HepG2 (cell line): ENCODE results near the gene KDM8. TPM values are rescaled to one million over a fixed set of nuclear protein-coding genes. Genes with fewer than 3 reads are reported as not detected.

Experiments used
- ATAC-seq: fragments of 200-7000 bp; cut with Tn5 transposase; 3 replicates; pipeline ENCODE4 v1.9.1; 2020; ENCODE audit warnings: mild to moderate bottlenecking, moderate library complexity
- BruUV-seq: library from RNA; stranded (reverse); fragments of 400-500 nt; replicated peaks from 2 replicates; lab custom pipeline; 2021; lab: Mats Ljungman, UMichigan
- CTCF ChIA-PET: fragments of 300-600 bp; formaldehyde crosslinking; extraction: SDS; loops from one replicate; lab custom pipeline; 2021; ENCODE audit warnings: low total read pairs, inconsistent platforms, low intra/inter-chr PET ratio; lab: Yijun Ruan, JAX
- POLR2A ChIA-PET: fragments of 350-600 bp; sonication (Branson Sonifier 250); formaldehyde crosslinking; loops from one replicate; lab custom pipeline; 2020; ENCODE audit warnings: antibody characterized with exemption, inconsistent platforms; lab: Yijun Ruan, JAX
- DNase-seq: peaks from one replicate; pipeline ENCODE4 v3.0.0-alpha.2; 2015; ENCODE audit warnings: low spot score
- FAIRE-seq: peaks from 3 replicates; lab custom pipeline; 2011; peaks lifted over from hg19 to GRCh38; lab: Jason Lieb, UNC
- H2AFZ ChIP-seq: one replicate; pipeline ENCODE4 v1.6.1; 2011; ENCODE audit warnings: low read length, inconsistent platforms
- H3K27ac ChIP-seq: fragments of 300-600 bp; 3 replicates; pipeline ENCODE4 v1.8.0; 2011; ENCODE audit warnings: mixed run types, mild to moderate bottlenecking, mixed read lengths, low read length, inconsistent platforms; ENCODE audit not compliant: insufficient read depth; ENCODE audit errors: extremely low read length
- H3K27me3 ChIP-seq, 2 experiments: fragments of 200-600 bp in 1 of 2; 2 replicates in 1 of 2; 3 replicates in 1 of 2; pipeline versions ENCODE4 v1.6.0 to v1.8.0; 2011; ENCODE audit warnings: low read length in 2 of 2, mild to moderate bottlenecking in 2 of 2, moderate library complexity in 2 of 2, inconsistent platforms in 1 of 2; ENCODE audit not compliant: insufficient read depth in 2 of 2, control insufficient read depth in 1 of 2
- H3K36me3 ChIP-seq, 2 experiments: fragments of 200-600 bp in 1 of 2; replicated peaks in 1 of 2; 2 replicates in 1 of 2; 3 replicates in 1 of 2; pipeline versions ENCODE4 v1.5.1 to v1.8.0; 2011; ENCODE audit warnings: low read length in 2 of 2, inconsistent platforms in 1 of 2; ENCODE audit not compliant: insufficient read depth in 2 of 2, control insufficient read depth in 1 of 2
- H3K4me1 ChIP-seq: 2 replicates; pipeline ENCODE4 v1.5.1; 2012; ENCODE audit warnings: low read length, inconsistent platforms; ENCODE audit not compliant: insufficient read depth
- H3K4me2 ChIP-seq: 2 replicates; pipeline ENCODE4 v1.6.0; 2011; ENCODE audit warnings: low read depth, low read length, inconsistent platforms
- H3K4me3 ChIP-seq, 3 experiments: fragments of 200-600 bp in 1 of 3; sonication (generic), shearing (Covaris generic) in 1 of 3; replicated peaks in 1 of 3; 2 replicates each; pipeline ENCODE4 v1.5.1; 2011 to 2016; ENCODE audit warnings: low read length in 3 of 3, inconsistent platforms in 2 of 3, low read depth in 2 of 3, mild to moderate bottlenecking in 2 of 3, control low read depth in 1 of 3, mixed read lengths in 1 of 3; ENCODE audit not compliant: insufficient read depth in 1 of 3
- H3K79me2 ChIP-seq: one replicate; pipeline ENCODE4 v1.6.1; 2011; ENCODE audit warnings: low read length, inconsistent platforms; ENCODE audit not compliant: insufficient read depth
- H3K9ac ChIP-seq: 2 replicates; pipeline ENCODE4 v1.6.0; 2011; ENCODE audit warnings: mild to moderate bottlenecking, low read depth, low read length, inconsistent platforms; ENCODE audit not compliant: insufficient read depth
- H3K9me3 ChIP-seq: 2 replicates; pipeline ENCODE4 v1.5.1; 2012; ENCODE audit warnings: mild to moderate bottlenecking, low read length
- H4K20me1 ChIP-seq: 2 replicates; pipeline ENCODE4 v1.6.0; 2011; ENCODE audit warnings: inconsistent platforms, mild to moderate bottlenecking, low read length, moderate library complexity; ENCODE audit not compliant: insufficient read depth
- ATM ChIP-seq: fragments of 450-650 bp; IDR thresholded peaks from 2 replicates; pipeline ENCODE4 v1.7.1; 2017; ENCODE audit warnings: mild to moderate bottlenecking, borderline replicate concordance
- CBFB ChIP-seq: sonication (generic); formaldehyde crosslinking; IDR thresholded peaks from 2 replicates; pipeline ENCODE4 v1.4.0; 2020; ENCODE audit warnings: missing genetic modification reagents
- CC2D1A ChIP-seq: sonication (generic); formaldehyde crosslinking; IDR thresholded peaks from 2 replicates; pipeline ENCODE4 v1.8.1; 2023; ENCODE audit warnings: mild to moderate bottlenecking, missing genetic modification reagents
- HDAC1 ChIP-seq: sonication (generic); formaldehyde crosslinking; IDR thresholded peaks from 2 replicates; pipeline ENCODE4 v1.5.1; 2020; ENCODE audit warnings: mild to moderate bottlenecking, missing genetic modification reagents
- NCOR1 ChIP-seq: fragments of 200-600 bp; sonication (generic); IDR thresholded peaks from 2 replicates; pipeline ENCODE4 v1.7.0; 2017; ENCODE audit warnings: antibody characterized with exemption, low read length, borderline replicate concordance
- PLSCR1 ChIP-seq: sonication (generic); formaldehyde crosslinking; IDR thresholded peaks from 2 replicates; pipeline ENCODE4 v1.5.0; 2020; ENCODE audit warnings: missing genetic modification reagents, mild to moderate bottlenecking, borderline replicate concordance
- SRY ChIP-seq: sonication (generic); formaldehyde crosslinking; IDR thresholded peaks from 2 replicates; pipeline ENCODE4 v1.8.0; 2022; ENCODE audit warnings: mild to moderate bottlenecking, missing genetic modification reagents
- ZBTB1 ChIP-seq: sonication (generic); formaldehyde crosslinking; IDR thresholded peaks from 2 replicates; pipeline ENCODE4 v1.4.0; 2020; ENCODE audit warnings: missing genetic modification reagents, borderline replicate concordance
- ZEB1 ChIP-seq: IDR thresholded peaks from 2 replicates; pipeline ENCODE4 v1.6.1; 2012; ENCODE audit warnings: mild to moderate bottlenecking, low read depth, inconsistent platforms; ENCODE audit not compliant: insufficient replicate concordance
- ZKSCAN1 ChIP-seq: fragments of 150-350 bp; IDR thresholded peaks from 2 replicates; pipeline ENCODE4 v1.6.1; 2014; ENCODE audit warnings: low read length
- ZMYM2 ChIP-seq: sonication (generic); formaldehyde crosslinking; IDR thresholded peaks from 2 replicates; pipeline ENCODE4 v1.8.0; 2022; ENCODE audit warnings: mild to moderate bottlenecking, missing genetic modification reagents
- ZNF296 ChIP-seq: sonication (generic); formaldehyde crosslinking; conservative IDR thresholded peaks from 2 replicates; pipeline ENCODE4 v1.5.0; 2020; ENCODE audit warnings: mild to moderate bottlenecking, missing genetic modification reagents
- ZNF333 ChIP-seq: sonication (generic); formaldehyde crosslinking; IDR thresholded peaks from 2 replicates; pipeline ENCODE4 v1.4.0; 2020; ENCODE audit warnings: mild to moderate bottlenecking, missing genetic modification reagents, borderline replicate concordance
- ZNF33B ChIP-seq: sonication (generic); formaldehyde crosslinking; IDR thresholded peaks from 2 replicates; pipeline ENCODE4 v1.5.1; 2020; ENCODE audit warnings: mild to moderate bottlenecking, missing genetic modification reagents
- ZNF484 ChIP-seq: sonication (generic); formaldehyde crosslinking; IDR thresholded peaks from 2 replicates; pipeline ENCODE4 v1.5.1; 2020; ENCODE audit warnings: mild to moderate bottlenecking, low read depth, missing genetic modification reagents, borderline replicate concordance
- ZNF552 ChIP-seq: sonication (generic); formaldehyde crosslinking; IDR thresholded peaks from 2 replicates; pipeline ENCODE4 v1.9.0; 2022; ENCODE audit warnings: missing genetic modification reagents, mild to moderate bottlenecking, borderline replicate concordance
- ZNF770 ChIP-seq: sonication (generic); formaldehyde crosslinking; IDR thresholded peaks from 2 replicates; pipeline ENCODE4 v1.5.0; 2020; ENCODE audit warnings: mild to moderate bottlenecking, missing genetic modification reagents
- ZNF780A ChIP-seq: sonication (generic); formaldehyde crosslinking; IDR thresholded peaks from 2 replicates; pipeline ENCODE4 v1.8.0; 2022; ENCODE audit warnings: mild to moderate bottlenecking, missing genetic modification reagents, moderate library complexity
- WGBS: methylation state at CpG from one replicate; pipeline ENCODE4 v1.1.6; 2017; ENCODE audit warnings: low lambda C conversion rate; 5-methylcytosine and 5-hydroxymethylcytosine counted together
- in situ Hi-C: cut with HindIII; loops from 2 replicates; pipeline ENCODE4 v1.10.0; 2017; ENCODE audit warnings: low pct_unique_long_range_greater_than_20kb; ENCODE audit not compliant: extremely low pct_ligation_motif_present
- intact Hi-C: fragments of 100-400 bp; cut with micrococcal nuclease; formaldehyde crosslinking; loops from one replicate; pipeline ENCODE4 v1.10.0; 2022; ENCODE audit not compliant: unreplicated experiment
- polyA plus RNA-seq, 8 experiments: library from polyadenylated mRNA; depleted of rRNA in 3 of 8; stranded (reverse) in 7 of 8; unstranded in 1 of 8; fragments of >200 nt; fragmentation: Illumina TruSeq in 4 of 8; extraction: Trizol in 4 of 8; gene quantifications; 2 replicates each; pipeline versions ENCODE4 v1.2.1 to v1.2.3, GENCODE V29; 2011 to 2016; ENCODE audit warnings: low read depth in 4 of 8, missing spikeins in 1 of 8, mixed read lengths in 1 of 8; ENCODE audit not compliant: insufficient read depth in 1 of 8
- total RNA-seq, 5 experiments: library from RNA; depleted of rRNA; stranded (reverse); fragments of >200 nt; fragmentation: Illumina TruSeq; extraction: Trizol; gene quantifications; 2 replicates each; pipeline ENCODE4 v1.2.3, GENCODE V29; 2016; ENCODE audit warnings: low read depth in 1 of 5

The KDM8 gene
- total and polyA plus RNA-seq, 2 of the 13 experiments (the other 11 are each of a cell fraction or from before 2014, with no cell fraction given): 3.3 to 8.6 TPM

- Histone ChIP-seq H3K79me2 (no peaks in the 10 kb centered on the region), H3K4me3 (no peak overlapping the region), H3K4me1 (peaks cover 10% of the 10 kb centered on the region; the same call in 1 of the 2 replicates), H3K36me3 (no peaks in the 10 kb centered on the region), H3K4me2 (no peak overlapping the region), H3K9ac (no peak overlapping the region), H3K9me3 (no peaks in the 10 kb centered on the region), H2AFZ (no peak overlapping the region), H3K27me3 (peaks cover 0 to 6% of the 10 kb centered on the region in 2 experiments; a peak in 1 of 5 replicates), H4K20me1 (no peaks in the 10 kb centered on the region), H3K27ac (no peak overlapping the region)
- intact Hi-C loops: no loop called here
- TF ChIP-seq ZNF770 (CRISPR knock-in tag) (no peak), ZNF484 (CRISPR knock-in tag) (no peak), ZMYM2 (CRISPR knock-in tag) (no peak), HDAC1 (CRISPR knock-in tag) (no peak), ZNF33B (CRISPR knock-in tag) (no peak), ZEB1 (no peak), ZNF552 (CRISPR knock-in tag) (no peak), SRY (no peak), NCOR1 (no peak), CC2D1A (CRISPR knock-in tag) (no peak), ZNF780A (no peak), ZNF333 (no peak), PLSCR1 (CRISPR knock-in tag) (no peak), ZKSCAN1 (no peak), CBFB (CRISPR knock-in tag) (no peak), ZBTB1 (CRISPR knock-in tag) (no peak), ZNF296 (CRISPR knock-in tag) (no peak), ATM (no peak)
- CTCF ChIA-PET: no interaction called here
- DNase-seq: no peak
- in situ Hi-C loops: loop anchor here (5.0 to 10.0 kb wide), 2 partner anchors 190 to 278 kb away; no protein-coding TSS in a partner anchor
- ATAC-seq: no peak
- no peak for FAIRE-seq
- POLR2A ChIA-PET: interaction anchor here (1.3 kb wide), 1 partner anchor 26 kb away, joined by 3 read pairs; the partner anchor contains the start of gene KDM8
- 45% methylated on average over 13 of the region's 13 CpGs for WGBS
- BruUV-seq: no TSS peak
Measured at GRCh38 chr16:27177031-27177774, 26.1 kb upstream of the KDM8 start.
